Uterus (tissue), 2 donors: ENCODE data around the gene AGBL1.

Experiments
- POLR2A ChIP-seq, 2 donors: fragments of 450-650 bp; IDR thresholded peaks; one replicate each; pipeline ENCODE4 v1.6.1; 2016; ENCODE audit warnings: antibody characterized with exemption in 2 of 2, mild to moderate bottlenecking in 1 of 2, moderate library complexity in 1 of 2
- TF ChIP-seq, protein P1 (sequence below), 4 experiments: fragments of 200-600 bp in 2 of 4; fragments of 450-650 bp in 2 of 4; sonication (generic) in 2 of 4; IDR thresholded peaks; one replicate each; pipeline ENCODE4 v1.5.1; 2016 to 2019; ENCODE audit warnings: antibody characterized with exemption in 4 of 4, mild to moderate bottlenecking in 2 of 4, moderate library complexity in 1 of 4

DNA sequence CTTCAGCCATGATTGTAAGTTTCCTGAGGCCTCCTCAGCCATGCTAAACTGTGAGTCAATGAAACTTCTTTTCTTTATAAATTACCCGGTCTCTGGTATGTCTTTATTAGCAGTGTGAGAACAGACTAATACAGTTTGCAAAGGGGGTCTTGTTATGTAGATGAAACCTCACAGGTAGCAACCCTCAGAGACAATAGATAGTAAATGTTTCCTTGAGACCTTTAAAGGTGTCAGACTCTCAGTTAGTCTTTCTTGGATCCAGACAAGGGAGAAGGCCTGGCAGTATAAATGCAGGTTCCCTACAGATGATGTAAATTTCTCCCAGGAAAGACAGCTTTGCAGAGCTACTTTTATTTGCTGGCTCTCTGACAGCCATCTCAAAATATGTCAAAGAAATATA, 510.8 kb downstream of the AGBL1 start:
- TF ChIP-seq, protein P1, sequence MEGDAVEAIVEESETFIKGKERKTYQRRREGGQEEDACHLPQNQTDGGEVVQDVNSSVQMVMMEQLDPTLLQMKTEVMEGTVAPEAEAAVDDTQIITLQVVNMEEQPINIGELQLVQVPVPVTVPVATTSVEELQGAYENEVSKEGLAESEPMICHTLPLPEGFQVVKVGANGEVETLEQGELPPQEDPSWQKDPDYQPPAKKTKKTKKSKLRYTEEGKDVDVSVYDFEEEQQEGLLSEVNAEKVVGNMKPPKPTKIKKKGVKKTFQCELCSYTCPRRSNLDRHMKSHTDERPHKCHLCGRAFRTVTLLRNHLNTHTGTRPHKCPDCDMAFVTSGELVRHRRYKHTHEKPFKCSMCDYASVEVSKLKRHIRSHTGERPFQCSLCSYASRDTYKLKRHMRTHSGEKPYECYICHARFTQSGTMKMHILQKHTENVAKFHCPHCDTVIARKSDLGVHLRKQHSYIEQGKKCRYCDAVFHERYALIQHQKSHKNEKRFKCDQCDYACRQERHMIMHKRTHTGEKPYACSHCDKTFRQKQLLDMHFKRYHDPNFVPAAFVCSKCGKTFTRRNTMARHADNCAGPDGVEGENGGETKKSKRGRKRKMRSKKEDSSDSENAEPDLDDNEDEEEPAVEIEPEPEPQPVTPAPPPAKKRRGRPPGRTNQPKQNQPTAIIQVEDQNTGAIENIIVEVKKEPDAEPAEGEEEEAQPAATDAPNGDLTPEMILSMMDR (IDR thresholded peaks at IDR 0.05) = no peak
- TF ChIP-seq POLR2A (IDR thresholded peaks at IDR 0.05) = no peak
